ENCODE results near the gene SLC38A6. TPM values are rescaled to one million over a fixed set of nuclear protein-coding genes. Genes with fewer than 3 reads are reported as not detected.

SLC38A6 gene
- total and polyA plus RNA-seq, 10 of the 15 experiments (the other 5 are each of a cell fraction or from before 2014, with no cell fraction given), result 2.0 to 7.0 (median 3.7) TPM

- TF ChIP-seq CUX1 (IDR thresholded peaks at IDR 0.05; ENCODE audit: insufficient replicate concordance, low read depth, low read length) (no peak), TAF1 (IDR thresholded peaks at IDR 0.05; ENCODE audit: borderline replicate concordance, low read depth, low read length) (no peak), SUZ12 (IDR thresholded peaks at IDR 0.05; ENCODE audit: unreplicated experiment) (no peak), IRF4 (IDR thresholded peaks at IDR 0.05; ENCODE audit: low read depth, low read length) (no peak), SRF (IDR thresholded peaks at IDR 0.05; ENCODE audit: low read depth in 2 of 2, low read length in 2 of 2) (no peak)
Observed at GRCh38 chr14:61089126-61089750, 108.2 kb downstream of the SLC38A6 start (continued).
